SK-N-SH (cell line): Measurements from ENCODE around the gene TUBB2B. TPM values are rescaled to one million over a fixed set of nuclear protein-coding genes. Genes with fewer than 3 reads are reported as not detected.

Experiments
- CTCF ChIA-PET: fragments of 300-600, 350-600 bp; formaldehyde crosslinking; extraction: SDS; loops from one replicate; lab custom pipeline; 2021; lab: Yijun Ruan, JAX
- POLR2A ChIA-PET: fragments of 350-600 bp; sonication (Branson Sonifier 250); formaldehyde crosslinking; extraction: SDS; loops from one replicate; lab custom pipeline; 2020; ENCODE audit warnings: antibody characterized with exemption, inconsistent platforms; lab: Yijun Ruan, JAX
- DNase-seq: peaks from one replicate; pipeline ENCODE4 v3.0.0; 2012
- H2AFZ ChIP-seq: fragments of 200-600 bp; sonication (generic); 2 replicates; pipeline ENCODE4 v1.8.1; 2016; ENCODE audit warnings: antibody characterized with exemption, mild to moderate bottlenecking, low read depth
- H3F3A ChIP-seq: fragments of 200-600 bp; sonication (generic); replicated peaks from 2 replicates; pipeline ENCODE3; 2016; ENCODE audit warnings: antibody characterized with exemption, mild to moderate bottlenecking; ENCODE audit not compliant: insufficient read depth
- H3K27ac ChIP-seq, 2 experiments: fragments of 200-500 bp in 1 of 2; fragments of 200-600 bp in 1 of 2; sonication (Bioruptor generic) in 1 of 2; sonication (generic), shearing (Covaris generic) in 1 of 2; 2 replicates each; pipeline versions ENCODE4 v1.5.1 to v1.6.1; 2014 to 2016; ENCODE audit warnings: low read depth in 2 of 2, inconsistent platforms in 1 of 2, low read length in 1 of 2, mild to moderate bottlenecking in 1 of 2, mixed read lengths in 1 of 2
- H3K27me3 ChIP-seq: fragments of 200-600 bp; sonication (generic), shearing (Covaris generic); 2 replicates; pipeline ENCODE4 v1.6.1; 2016; ENCODE audit warnings: mixed run types; ENCODE audit not compliant: insufficient read depth
- H3K36me3 ChIP-seq, 2 experiments: fragments of 200-500 bp in 1 of 2; fragments of 200-600 bp in 1 of 2; sonication (Bioruptor generic) in 1 of 2; sonication (generic) in 1 of 2; replicated peaks in 1 of 2; 2 replicates each; pipeline versions ENCODE3 to v1.5.1; 2014 to 2016; ENCODE audit warnings: low read length in 1 of 2, mild to moderate bottlenecking in 1 of 2; ENCODE audit not compliant: insufficient read depth in 2 of 2, control insufficient read depth in 1 of 2
- H3K4me1 ChIP-seq, 2 experiments: fragments of 200-500 bp in 1 of 2; fragments of 200-600 bp in 1 of 2; sonication (Bioruptor generic) in 1 of 2; sonication (generic), shearing (Covaris generic) in 1 of 2; 2 replicates each; pipeline versions ENCODE4 v1.5.1 to v1.6.1; 2014 to 2016; ENCODE audit warnings: low read depth in 1 of 2, low read length in 1 of 2, mixed run types in 1 of 2; ENCODE audit not compliant: insufficient read depth in 2 of 2, control insufficient read depth in 1 of 2
- H3K4me2 ChIP-seq: fragments of 200-600 bp; sonication (generic), shearing (Covaris generic); 2 replicates; pipeline ENCODE4 v1.6.1; 2017; ENCODE audit warnings: mixed run types
- H3K4me3 ChIP-seq, 2 experiments: fragments of 200-500 bp in 1 of 2; fragments of 200-600 bp in 1 of 2; sonication (Bioruptor generic) in 1 of 2; sonication (generic), shearing (Covaris generic) in 1 of 2; 2 replicates each; pipeline versions ENCODE4 v1.5.1 to v1.8.1; 2014 to 2016; ENCODE audit warnings: low read depth in 2 of 2, inconsistent platforms in 1 of 2, low read length in 1 of 2, mild to moderate bottlenecking in 1 of 2, mixed read lengths in 1 of 2, moderate library complexity in 1 of 2
- H3K79me2 ChIP-seq: fragments of 200-600 bp; sonication (generic); 2 replicates; pipeline ENCODE4 v1.8.1; 2017; ENCODE audit warnings: mild to moderate bottlenecking; ENCODE audit not compliant: insufficient read depth
- H3K9ac ChIP-seq: fragments of 200-600 bp; sonication (generic); 2 replicates; pipeline ENCODE4 v1.6.1; 2017; ENCODE audit warnings: mixed run types
- H3K9me2 ChIP-seq: fragments of 200-600 bp; sonication (generic); 2 replicates; pipeline ENCODE4 v1.6.1; 2017; ENCODE audit warnings: mixed run types
- H3K9me3 ChIP-seq: fragments of 200-600 bp; sonication (generic); 2 replicates; pipeline ENCODE4 v1.6.1; 2017; ENCODE audit warnings: mixed run types, mild to moderate bottlenecking, moderate library complexity
- H4K20me1 ChIP-seq: fragments of 200-600 bp; sonication (generic); 2 replicates; pipeline ENCODE4 v1.6.1; 2017; ENCODE audit warnings: mild to moderate bottlenecking, mixed run types; ENCODE audit not compliant: insufficient read depth
- CHD2 ChIP-seq: fragments of 150-350 bp; IDR thresholded peaks from 2 replicates; pipeline ENCODE4 v1.6.1; 2018; ENCODE audit warnings: low read length; ENCODE audit not compliant: partially characterized antibody
- ELF1 ChIP-seq: IDR thresholded peaks from 2 replicates; pipeline ENCODE4 v1.4.0; 2012
- FOXJ3 ChIP-seq: sonication (generic); formaldehyde crosslinking; IDR thresholded peaks from 2 replicates; pipeline ENCODE4 v1.5.1; 2020; ENCODE audit warnings: mild to moderate bottlenecking, missing genetic modification reagents
- JUND ChIP-seq: IDR thresholded peaks from 2 replicates; pipeline ENCODE4 v1.4.0; 2012
- MXI1 ChIP-seq: IDR thresholded peaks from 2 replicates; pipeline ENCODE4 v1.6.1; 2012; ENCODE audit warnings: mild to moderate bottlenecking, low read depth, low read length, improper control_type of control experiment
- NRF1 ChIP-seq: IDR thresholded peaks from 2 replicates; pipeline ENCODE4 v1.6.1; 2012; ENCODE audit warnings: low read depth, mild to moderate bottlenecking, low read length
- RAD21 ChIP-seq: IDR thresholded peaks from 2 replicates; pipeline ENCODE4 v1.6.1; 2012; ENCODE audit warnings: mild to moderate bottlenecking, low read length
- RFX5 ChIP-seq: IDR thresholded peaks from 2 replicates; pipeline ENCODE4 v1.6.1; 2012; ENCODE audit warnings: mild to moderate bottlenecking, improper control_type of control experiment, low read length
- TAF1 ChIP-seq: IDR thresholded peaks from 2 replicates; pipeline ENCODE4 v1.6.1; 2012; ENCODE audit warnings: low read depth, mild to moderate bottlenecking, low read length, moderate library complexity, borderline replicate concordance
- TEAD4 ChIP-seq: IDR thresholded peaks from 2 replicates; pipeline ENCODE4 v1.4.0; 2012; ENCODE audit warnings: mild to moderate bottlenecking, borderline replicate concordance; ENCODE audit not compliant: insufficient read depth
- YY1 ChIP-seq: IDR thresholded peaks from 2 replicates; pipeline ENCODE4 v1.4.0; 2012; ENCODE audit warnings: low read depth, mild to moderate bottlenecking
- WGBS: methylation state at CpG from one replicate; pipeline ENCODE4 v1.1.6; 2017; ENCODE audit warnings: low lambda C conversion rate; 5-methylcytosine and 5-hydroxymethylcytosine counted together
- polyA plus RNA-seq, 3 experiments: library from polyadenylated mRNA; depleted of rRNA; stranded (reverse); fragments of >200 nt; gene quantifications; 2 replicates each; pipeline ENCODE4 v1.2.3, GENCODE V29; 2012
- TF ChIP-seq, protein P1 (sequence below): IDR thresholded peaks from 2 replicates; pipeline ENCODE4 v1.6.1; 2012; ENCODE audit warnings: mild to moderate bottlenecking, low read depth, low read length, moderate library complexity
- TF ChIP-seq, protein P2 (sequence below): fragments of 150-350 bp; IDR thresholded peaks from 2 replicates; pipeline ENCODE4 v1.6.1; 2016; ENCODE audit warnings: mild to moderate bottlenecking, low read depth, low read length
- TF ChIP-seq, protein P3 (sequence below): IDR thresholded peaks from 2 replicates; pipeline ENCODE4 v1.4.0; 2012; ENCODE audit warnings: low read depth
- TF ChIP-seq, protein P4 (sequence below): fragments of 200-600 bp; sonication (generic); IDR thresholded peaks from 2 replicates; pipeline ENCODE4 v1.6.1; 2017; ENCODE audit warnings: antibody characterized with exemption, mild to moderate bottlenecking, moderate library complexity

Gene TUBB2B
- polyA plus RNA-seq, 1 of the 3 experiments (the other 2 are of a cell fraction): 162 TPM

DNA sequence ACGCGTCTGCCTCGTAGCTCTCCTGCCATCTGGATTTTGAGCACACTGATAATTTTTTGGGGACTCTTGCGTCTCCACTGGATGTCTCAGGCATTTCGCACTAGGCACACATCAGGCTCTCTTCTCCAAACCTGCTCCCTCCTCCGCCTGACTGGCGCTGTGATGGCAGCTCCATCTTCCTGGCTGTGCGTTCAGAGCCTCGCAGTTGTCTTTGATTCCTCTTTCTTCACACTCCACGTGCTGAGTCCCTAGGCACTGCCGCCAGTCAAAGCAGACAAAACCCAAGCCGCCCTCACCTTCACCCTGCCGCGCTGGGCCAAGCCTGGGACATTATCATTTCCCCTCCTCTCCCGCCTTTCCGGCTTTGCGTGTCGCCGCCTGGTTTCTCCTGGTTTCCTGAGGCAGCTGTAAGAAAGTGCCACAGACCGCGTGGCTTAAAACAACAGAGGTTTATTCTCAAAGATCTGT is 32.1 kb upstream of the TUBB2B start:
- CTCF ChIA-PET: interaction anchor here (0.6 to 7.5 kb wide), 13 partner anchors 10 to 483 kb away, joined by 3 to 48 read pairs (median 4); no protein-coding TSS in a partner anchor
- WGBS: 1% methylated on average over 21 of the region's 21 CpGs

DNA sequence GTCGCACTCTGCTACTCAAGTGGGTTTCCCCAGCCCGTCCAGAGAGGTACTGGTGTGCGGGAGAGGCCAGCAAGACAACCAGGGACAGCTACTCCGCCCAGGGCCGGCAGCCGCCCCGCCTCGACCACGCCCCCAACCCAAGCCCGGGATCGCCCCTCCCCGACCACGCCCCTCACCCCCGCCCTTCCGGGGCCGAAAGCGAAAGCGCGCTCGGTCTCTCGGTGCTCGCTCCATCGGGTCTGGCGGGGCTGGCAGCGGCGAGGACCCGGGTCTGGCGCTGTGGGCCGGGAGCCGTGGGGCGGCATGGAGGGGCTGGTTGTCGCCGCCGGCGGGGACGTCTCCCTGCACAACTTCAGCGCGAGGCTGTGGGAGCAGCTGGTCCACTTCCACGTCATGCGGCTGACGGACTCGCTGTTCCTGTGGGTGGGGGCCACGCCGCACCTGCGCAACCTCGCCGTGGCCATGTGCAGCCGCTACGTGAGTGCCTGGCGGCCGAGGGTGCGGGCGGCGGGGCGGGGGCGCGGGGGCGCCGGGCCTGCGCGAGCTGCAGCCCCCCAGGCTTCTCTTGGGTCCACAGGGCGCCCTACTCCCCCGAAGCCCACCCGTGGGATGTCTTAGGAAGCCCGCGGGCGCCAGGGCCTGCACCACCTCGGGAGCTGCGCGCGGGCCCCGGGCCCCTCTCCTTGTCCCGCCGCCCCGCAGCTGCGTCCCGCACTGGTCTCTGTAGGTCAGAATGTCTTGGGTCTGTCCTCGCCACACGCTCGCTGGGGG is 31.5 kb upstream of the TUBB2B start, which contains the start of gene PSMG4:
TSS of gene PSMG4 (plus strand) at position 228 of the 771 bp plus-strand sequence. CDS start at position 304, 76 bp downstream.
- DNase-seq: peak; percentile 100
- peak within 1 kb of the TSS; percentile 82 for H2AFZ ChIP-seq
- peak within 1 kb of the TSS; percentile 40 to 84; a peak in 3 of 4 replicates for H3K27ac ChIP-seq
- peaks cover 6 to 23% of the 10 kb centered on the region in 2 experiments; a peak in 1 of 4 replicates for H3K4me1 ChIP-seq
- 0% methylated on average over 17 of the region's 80 CpGs for WGBS
- no peaks in the 10 kb centered on the region for H3K9me2 ChIP-seq
- no peaks in the 10 kb centered on the region; the same call in 1 of the 2 replicates for H3K27me3 ChIP-seq
- H3F3A ChIP-seq: no peaks in the 10 kb centered on the region
- peak within 1 kb of the TSS; percentile 92 for H3K4me2 ChIP-seq
- H3K9me3 ChIP-seq: no peaks in the 10 kb centered on the region
- peaks cover 0 to 12% of the 10 kb centered on the region in 2 experiments for H3K36me3 ChIP-seq
- CTCF ChIA-PET: interaction anchor here (1.0 to 7.5 kb wide), 11 partner anchors 10 to 484 kb away, joined by 3 to 48 read pairs (median 4); no protein-coding TSS in a partner anchor
- peak within 1 kb of the TSS; percentile 70 for H3K9ac ChIP-seq
- POLR2A ChIA-PET: interaction anchor here (0.6 to 3.0 kb wide), 9 partner anchors 8 to 762 kb away, joined by 3 to 21 read pairs (median 3); a partner anchor contains a TSS
- peaks cover 20% of the 10 kb centered on the region for H4K20me1 ChIP-seq
- peaks cover 43% of the 10 kb centered on the region for H3K79me2 ChIP-seq
- H3K4me3 ChIP-seq: peak within 1 kb of the TSS; percentile 75 to 88
- TF ChIP-seq YY1: 0 out of 2 replicates have a peak, but pooled peaks have one; percentile 60
- TF ChIP-seq ELF1: peak; percentile 59; the same call in 1 of the 2 replicates
- TF ChIP-seq, protein P1, sequence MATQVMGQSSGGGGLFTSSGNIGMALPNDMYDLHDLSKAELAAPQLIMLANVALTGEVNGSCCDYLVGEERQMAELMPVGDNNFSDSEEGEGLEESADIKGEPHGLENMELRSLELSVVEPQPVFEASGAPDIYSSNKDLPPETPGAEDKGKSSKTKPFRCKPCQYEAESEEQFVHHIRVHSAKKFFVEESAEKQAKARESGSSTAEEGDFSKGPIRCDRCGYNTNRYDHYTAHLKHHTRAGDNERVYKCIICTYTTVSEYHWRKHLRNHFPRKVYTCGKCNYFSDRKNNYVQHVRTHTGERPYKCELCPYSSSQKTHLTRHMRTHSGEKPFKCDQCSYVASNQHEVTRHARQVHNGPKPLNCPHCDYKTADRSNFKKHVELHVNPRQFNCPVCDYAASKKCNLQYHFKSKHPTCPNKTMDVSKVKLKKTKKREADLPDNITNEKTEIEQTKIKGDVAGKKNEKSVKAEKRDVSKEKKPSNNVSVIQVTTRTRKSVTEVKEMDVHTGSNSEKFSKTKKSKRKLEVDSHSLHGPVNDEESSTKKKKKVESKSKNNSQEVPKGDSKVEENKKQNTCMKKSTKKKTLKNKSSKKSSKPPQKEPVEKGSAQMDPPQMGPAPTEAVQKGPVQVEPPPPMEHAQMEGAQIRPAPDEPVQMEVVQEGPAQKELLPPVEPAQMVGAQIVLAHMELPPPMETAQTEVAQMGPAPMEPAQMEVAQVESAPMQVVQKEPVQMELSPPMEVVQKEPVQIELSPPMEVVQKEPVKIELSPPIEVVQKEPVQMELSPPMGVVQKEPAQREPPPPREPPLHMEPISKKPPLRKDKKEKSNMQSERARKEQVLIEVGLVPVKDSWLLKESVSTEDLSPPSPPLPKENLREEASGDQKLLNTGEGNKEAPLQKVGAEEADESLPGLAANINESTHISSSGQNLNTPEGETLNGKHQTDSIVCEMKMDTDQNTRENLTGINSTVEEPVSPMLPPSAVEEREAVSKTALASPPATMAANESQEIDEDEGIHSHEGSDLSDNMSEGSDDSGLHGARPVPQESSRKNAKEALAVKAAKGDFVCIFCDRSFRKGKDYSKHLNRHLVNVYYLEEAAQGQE: peak; percentile 53
- peak; percentile 95 for TF ChIP-seq MXI1
- TF ChIP-seq JUND: no peak
- peak; percentile 57 for TF ChIP-seq CHD2
- TF ChIP-seq TAF1: peak; percentile 77
- TF ChIP-seq NRF1: peak; percentile 42
- TF ChIP-seq FOXJ3: peak; percentile 40; the same call in 1 of the 2 replicates
- no peak for TF ChIP-seq RFX5
- TF ChIP-seq TEAD4: no peak

More for the DNA sequence above, 32.1 kb upstream of the TUBB2B start:
- Histone ChIP-seq H3F3A (no peaks in the 10 kb centered on the region), H3K79me2 (peaks cover 49% of the 10 kb centered on the region), H3K9me3 (no peaks in the 10 kb centered on the region), H3K27ac (peak overlapping the region; percentile 40 to 84; a peak in 3 of 4 replicates), H3K4me2 (peak overlapping the region; percentile 92), H3K9ac (peak overlapping the region; percentile 70), H3K4me3 (peak overlapping the region; percentile 75 to 88), H4K20me1 (peaks cover 20% of the 10 kb centered on the region), H3K27me3 (no peaks in the 10 kb centered on the region; the same call in 1 of the 2 replicates), H3K9me2 (no peaks in the 10 kb centered on the region), H3K36me3 (peaks cover 0 to 18% of the 10 kb centered on the region in 2 experiments), H3K4me1 (peaks cover 6 to 23% of the 10 kb centered on the region in 2 experiments; a peak in 1 of 4 replicates), H2AFZ (peak overlapping the region; percentile 82)
- POLR2A ChIA-PET: interaction anchor here (0.7 to 3.0 kb wide), 8 partner anchors 8 to 762 kb away, joined by 3 to 21 read pairs (median 4); a partner anchor contains a TSS
- TF ChIP-seq RFX5 (no peak), JUND (no peak), MXI1 (peak; percentile 75; the same call in 1 of the 2 replicates), ELF1 (no peak), YY1 (no peak), RAD21 (no peak)
- TF ChIP-seq, protein P2, sequence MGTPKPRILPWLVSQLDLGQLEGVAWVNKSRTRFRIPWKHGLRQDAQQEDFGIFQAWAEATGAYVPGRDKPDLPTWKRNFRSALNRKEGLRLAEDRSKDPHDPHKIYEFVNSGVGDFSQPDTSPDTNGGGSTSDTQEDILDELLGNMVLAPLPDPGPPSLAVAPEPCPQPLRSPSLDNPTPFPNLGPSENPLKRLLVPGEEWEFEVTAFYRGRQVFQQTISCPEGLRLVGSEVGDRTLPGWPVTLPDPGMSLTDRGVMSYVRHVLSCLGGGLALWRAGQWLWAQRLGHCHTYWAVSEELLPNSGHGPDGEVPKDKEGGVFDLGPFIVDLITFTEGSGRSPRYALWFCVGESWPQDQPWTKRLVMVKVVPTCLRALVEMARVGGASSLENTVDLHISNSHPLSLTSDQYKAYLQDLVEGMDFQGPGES: no peak
- TF ChIP-seq, protein P3, sequence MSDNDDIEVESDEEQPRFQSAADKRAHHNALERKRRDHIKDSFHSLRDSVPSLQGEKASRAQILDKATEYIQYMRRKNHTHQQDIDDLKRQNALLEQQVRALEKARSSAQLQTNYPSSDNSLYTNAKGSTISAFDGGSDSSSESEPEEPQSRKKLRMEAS: peak; percentile 79
- TF ChIP-seq, protein P4, sequence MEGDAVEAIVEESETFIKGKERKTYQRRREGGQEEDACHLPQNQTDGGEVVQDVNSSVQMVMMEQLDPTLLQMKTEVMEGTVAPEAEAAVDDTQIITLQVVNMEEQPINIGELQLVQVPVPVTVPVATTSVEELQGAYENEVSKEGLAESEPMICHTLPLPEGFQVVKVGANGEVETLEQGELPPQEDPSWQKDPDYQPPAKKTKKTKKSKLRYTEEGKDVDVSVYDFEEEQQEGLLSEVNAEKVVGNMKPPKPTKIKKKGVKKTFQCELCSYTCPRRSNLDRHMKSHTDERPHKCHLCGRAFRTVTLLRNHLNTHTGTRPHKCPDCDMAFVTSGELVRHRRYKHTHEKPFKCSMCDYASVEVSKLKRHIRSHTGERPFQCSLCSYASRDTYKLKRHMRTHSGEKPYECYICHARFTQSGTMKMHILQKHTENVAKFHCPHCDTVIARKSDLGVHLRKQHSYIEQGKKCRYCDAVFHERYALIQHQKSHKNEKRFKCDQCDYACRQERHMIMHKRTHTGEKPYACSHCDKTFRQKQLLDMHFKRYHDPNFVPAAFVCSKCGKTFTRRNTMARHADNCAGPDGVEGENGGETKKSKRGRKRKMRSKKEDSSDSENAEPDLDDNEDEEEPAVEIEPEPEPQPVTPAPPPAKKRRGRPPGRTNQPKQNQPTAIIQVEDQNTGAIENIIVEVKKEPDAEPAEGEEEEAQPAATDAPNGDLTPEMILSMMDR: peak; percentile 21; the same call in 1 of the 2 replicates
- peak; percentile 67 for DNase-seq
